Activated naive CD4-positive, alpha-beta T cell treated with anti-CD3 and anti-CD28 coated beads for 36 hours (primary cell): ENCODE results near the gene LCE2D. TPM values are rescaled to one million over a fixed set of nuclear protein-coding genes. Genes with fewer than 3 reads are reported as not detected.

ENCODE experiments used
- CTCF ChIA-PET: fragments of 350-600 bp; sonication (Branson Sonifier 250); formaldehyde crosslinking; loops from one replicate; lab custom pipeline; 2021; ENCODE audit warnings: antibody characterized with exemption; lab: Charles Lee
- DNase-seq: peaks from one replicate; pipeline ENCODE4 v3.0.0-alpha.2; 2020
- H3K27ac Mint-ChIP-seq: one replicate; pipeline ENCODE4 v1.8.0; 2021; ENCODE audit warnings: mild to moderate bottlenecking, mixed read lengths
- H3K27me3 Mint-ChIP-seq: one replicate; pipeline ENCODE4 v1.8.0; 2021; ENCODE audit warnings: low read depth, mixed read lengths
- H3K36me3 Mint-ChIP-seq: one replicate; pipeline ENCODE4 v1.8.0; 2021; ENCODE audit warnings: low read depth, mixed read lengths
- H3K4me1 Mint-ChIP-seq: one replicate; pipeline ENCODE4 v1.8.0; 2021; ENCODE audit warnings: low read depth, mixed read lengths
- H3K4me3 Mint-ChIP-seq: one replicate; pipeline ENCODE4 v1.8.0; 2021; ENCODE audit warnings: mild to moderate bottlenecking, moderate library complexity, mixed read lengths
- H3K9me3 Mint-ChIP-seq: one replicate; pipeline ENCODE4 v1.8.0; 2021; ENCODE audit warnings: mixed read lengths
- intact Hi-C: fragments of 100-400 bp; cut with micrococcal nuclease; formaldehyde crosslinking; loops from one replicate; pipeline ENCODE4 v1.15.1; 2023
- total RNA-seq, 2 experiments: library from RNA; stranded (reverse); gene quantifications; one replicate each; pipeline ENCODE4 v1.2.3, GENCODE V29; 2021

The LCE2D gene
- total RNA-seq, 2 experiments from 2014 or later: not detected

DNA sequence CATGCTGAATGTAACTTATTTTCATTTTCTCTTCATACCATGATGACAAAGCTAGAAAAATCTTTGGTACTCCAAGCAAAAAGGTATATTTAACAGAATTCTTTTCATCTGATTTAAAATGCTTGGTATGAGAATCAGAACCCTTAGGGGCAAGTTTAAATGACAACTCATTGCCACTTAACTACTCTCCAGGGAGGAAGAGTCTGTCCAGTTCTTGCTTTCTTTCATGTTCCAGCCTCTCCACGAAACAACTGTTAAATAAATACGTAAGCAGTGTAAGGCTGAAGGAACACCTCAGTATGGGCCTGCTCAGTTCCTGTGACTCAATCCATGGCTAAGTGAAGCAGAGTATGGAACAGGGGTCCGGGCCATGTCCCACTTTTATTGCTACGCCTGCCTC, 36.6 kb downstream of the LCE2D start:
- DNase-seq: no peak
- Mint-ChIP-seq H3K27me3 (peaks cover 11% of the 10 kb centered on the region), H3K27ac (no peak overlapping the region), H3K4me3 (no peak overlapping the region), H3K9me3 (peaks cover 4% of the 10 kb centered on the region), H3K36me3 (no peaks in the 10 kb centered on the region), H3K4me1 (no peaks in the 10 kb centered on the region)
- CTCF ChIA-PET: no interaction called here
- intact Hi-C loops: no loop called here

DNA sequence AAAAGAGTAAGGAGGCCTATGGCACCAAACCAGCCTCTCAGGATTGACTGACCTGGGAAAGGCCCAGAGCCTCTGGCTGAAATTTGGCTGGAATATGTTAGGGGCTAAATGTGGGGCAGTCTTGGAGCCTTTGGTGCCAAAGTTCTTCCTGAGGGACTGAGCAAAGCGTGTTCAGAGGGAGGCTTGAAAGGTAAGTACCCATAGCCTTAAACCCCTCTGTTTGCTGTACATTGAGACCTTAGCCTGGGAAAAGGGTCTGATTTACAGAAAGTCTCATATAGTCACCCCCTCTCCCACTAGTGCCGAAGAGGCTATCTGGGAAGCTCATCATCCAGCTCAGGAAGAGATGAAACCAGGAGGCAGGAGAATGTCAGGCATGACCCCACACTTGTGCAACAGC, 44.7 kb downstream of the LCE2D start, which contains the start of gene LCE4A:
Gene LCE4A, plus strand, starts transcription at position 301 of the 400 bp plus-strand sequence. CDS start 916 bp downstream, outside the sequence.
- CTCF ChIA-PET: no interaction called here
- DNase-seq: no peak
- intact Hi-C loops: no loop called here
- Mint-ChIP-seq H3K4me1 (no peaks in the 10 kb centered on the region), H3K36me3 (no peaks in the 10 kb centered on the region), H3K27ac (no peak within 1 kb of the TSS), H3K27me3 (peaks cover 21% of the 10 kb centered on the region), H3K4me3 (no peak within 1 kb of the TSS), H3K9me3 (peaks cover 7% of the 10 kb centered on the region)

Other genes starting within 250 kb of the LCE2D start
- not detected for gene CRNN, start 249.1 kb upstream of the LCE2D start, total RNA-seq
- gene LCE5A, start 152.6 kb upstream of the LCE2D start, total RNA-seq: not detected
- gene CRCT1, start 148.9 kb upstream of the LCE2D start, total RNA-seq: not detected
- not detected for gene LCE3E, start 96.6 kb upstream of the LCE2D start, total RNA-seq
- not detected for gene LCE3D, start 82.9 kb upstream of the LCE2D start, total RNA-seq
- gene LCE3C, start 63.1 kb upstream of the LCE2D start, total RNA-seq: not detected
- gene LCE3B, start 49.6 kb upstream of the LCE2D start, total RNA-seq: not detected
- gene LCE3A, start 40.3 kb upstream of the LCE2D start, total RNA-seq: not detected
- not detected for gene LCE2C, start 11.9 kb downstream of the LCE2D start, total RNA-seq
- gene LCE2B, start 22.7 kb downstream of the LCE2D start, total RNA-seq: not detected
- not detected for gene LCE2A, start 35.0 kb downstream of the LCE2D start, total RNA-seq
- not detected for gene LCE4A, start 44.8 kb downstream of the LCE2D start, total RNA-seq
- not detected for gene KPRP, start 94.6 kb downstream of the LCE2D start, total RNA-seq
- gene LCE1F, start 111.8 kb downstream of the LCE2D start, total RNA-seq: not detected
- gene LCE1E, start 122.9 kb downstream of the LCE2D start, total RNA-seq: not detected
- gene LCE1D, start 133.3 kb downstream of the LCE2D start, total RNA-seq: not detected
- gene LCE1C, start 143.3 kb downstream of the LCE2D start, total RNA-seq: not detected
- not detected for gene LCE1B, start 148.6 kb downstream of the LCE2D start, total RNA-seq
- gene LCE1A, start 164.1 kb downstream of the LCE2D start, total RNA-seq: not detected
- gene LCE6A, start 179.5 kb downstream of the LCE2D start, total RNA-seq: not detected
- gene LCE7A, start 196.6 kb downstream of the LCE2D start, total RNA-seq: not detected
- not detected for gene SMCP, start 214.9 kb downstream of the LCE2D start, total RNA-seq
- not detected for gene IVL, start 245.2 kb downstream of the LCE2D start, total RNA-seq